GM12874 (cell line): ENCODE results near the gene CHST9.

ENCODE experiments used
- TF ChIP-seq, protein P1 (sequence below): IDR thresholded peaks from 2 replicates; pipeline ENCODE4 v1.5.1; 2011; ENCODE audit warnings: low read depth, mild to moderate bottlenecking, control low read depth, low read length, moderate library complexity; ENCODE audit not compliant: insufficient read depth

Gene CHST9

DNA sequence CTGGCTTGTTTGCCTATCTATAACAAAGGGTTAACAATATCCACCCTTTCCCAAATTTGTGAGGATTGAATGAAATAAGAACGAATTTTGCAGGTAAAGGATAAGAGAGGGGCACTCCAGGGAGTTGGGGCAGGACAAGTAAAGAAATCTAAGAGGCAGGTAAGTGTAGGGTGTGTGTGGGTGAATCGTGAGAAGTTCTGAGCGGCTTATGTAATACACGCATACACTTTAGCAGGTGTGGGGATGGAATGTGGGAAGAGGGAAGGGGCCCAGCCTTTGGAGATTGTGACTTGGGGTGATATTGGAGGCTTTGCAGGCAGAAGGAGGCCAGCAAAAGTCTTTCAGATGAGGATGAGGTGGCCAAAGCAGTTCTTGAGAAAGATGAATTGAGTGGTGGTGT lies 236.4 kb downstream of the CHST9 start:
- TF ChIP-seq, protein P1, sequence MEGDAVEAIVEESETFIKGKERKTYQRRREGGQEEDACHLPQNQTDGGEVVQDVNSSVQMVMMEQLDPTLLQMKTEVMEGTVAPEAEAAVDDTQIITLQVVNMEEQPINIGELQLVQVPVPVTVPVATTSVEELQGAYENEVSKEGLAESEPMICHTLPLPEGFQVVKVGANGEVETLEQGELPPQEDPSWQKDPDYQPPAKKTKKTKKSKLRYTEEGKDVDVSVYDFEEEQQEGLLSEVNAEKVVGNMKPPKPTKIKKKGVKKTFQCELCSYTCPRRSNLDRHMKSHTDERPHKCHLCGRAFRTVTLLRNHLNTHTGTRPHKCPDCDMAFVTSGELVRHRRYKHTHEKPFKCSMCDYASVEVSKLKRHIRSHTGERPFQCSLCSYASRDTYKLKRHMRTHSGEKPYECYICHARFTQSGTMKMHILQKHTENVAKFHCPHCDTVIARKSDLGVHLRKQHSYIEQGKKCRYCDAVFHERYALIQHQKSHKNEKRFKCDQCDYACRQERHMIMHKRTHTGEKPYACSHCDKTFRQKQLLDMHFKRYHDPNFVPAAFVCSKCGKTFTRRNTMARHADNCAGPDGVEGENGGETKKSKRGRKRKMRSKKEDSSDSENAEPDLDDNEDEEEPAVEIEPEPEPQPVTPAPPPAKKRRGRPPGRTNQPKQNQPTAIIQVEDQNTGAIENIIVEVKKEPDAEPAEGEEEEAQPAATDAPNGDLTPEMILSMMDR: no peak

DNA sequence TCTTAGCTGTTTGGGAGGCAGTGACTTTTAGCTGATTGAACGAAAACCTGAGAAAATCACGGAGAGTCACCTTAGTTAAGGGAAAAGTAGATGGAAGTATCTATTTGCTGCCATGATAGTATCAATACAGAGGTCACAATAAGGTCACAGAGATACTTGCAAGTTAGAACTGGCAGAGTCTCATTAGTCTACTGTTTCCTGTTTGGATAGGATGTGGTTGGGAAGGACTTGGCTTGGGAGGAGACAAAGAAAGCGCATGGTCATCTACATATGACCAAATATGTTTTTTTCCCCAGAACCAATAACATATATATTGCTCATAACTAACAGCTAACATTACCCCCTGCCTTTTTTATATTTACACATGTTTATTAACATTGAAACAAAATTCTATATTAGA lies 241.2 kb downstream of the CHST9 start:
- TF ChIP-seq, protein P1: no peak

DNA sequence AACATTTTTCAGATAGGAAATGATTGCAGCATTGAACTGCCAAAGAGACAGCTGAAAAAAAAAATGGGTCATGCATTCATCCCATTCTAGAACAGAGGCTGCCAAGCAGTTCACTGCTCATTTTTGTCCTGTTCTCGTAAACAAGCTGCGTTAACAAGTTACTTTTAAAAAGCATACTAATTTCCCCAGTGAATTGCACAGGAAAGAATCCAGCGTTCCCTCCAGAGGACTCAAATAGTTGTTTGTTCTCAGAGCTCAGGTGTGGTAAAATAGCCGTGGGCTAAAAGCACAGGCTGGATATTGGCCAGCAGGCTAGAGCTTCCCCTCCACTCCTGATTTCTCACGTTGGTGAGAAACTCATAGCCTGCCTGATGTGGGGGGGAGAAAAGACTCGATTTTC lies 243.5 kb downstream of the CHST9 start:
- TF ChIP-seq, protein P1: no peak

DNA sequence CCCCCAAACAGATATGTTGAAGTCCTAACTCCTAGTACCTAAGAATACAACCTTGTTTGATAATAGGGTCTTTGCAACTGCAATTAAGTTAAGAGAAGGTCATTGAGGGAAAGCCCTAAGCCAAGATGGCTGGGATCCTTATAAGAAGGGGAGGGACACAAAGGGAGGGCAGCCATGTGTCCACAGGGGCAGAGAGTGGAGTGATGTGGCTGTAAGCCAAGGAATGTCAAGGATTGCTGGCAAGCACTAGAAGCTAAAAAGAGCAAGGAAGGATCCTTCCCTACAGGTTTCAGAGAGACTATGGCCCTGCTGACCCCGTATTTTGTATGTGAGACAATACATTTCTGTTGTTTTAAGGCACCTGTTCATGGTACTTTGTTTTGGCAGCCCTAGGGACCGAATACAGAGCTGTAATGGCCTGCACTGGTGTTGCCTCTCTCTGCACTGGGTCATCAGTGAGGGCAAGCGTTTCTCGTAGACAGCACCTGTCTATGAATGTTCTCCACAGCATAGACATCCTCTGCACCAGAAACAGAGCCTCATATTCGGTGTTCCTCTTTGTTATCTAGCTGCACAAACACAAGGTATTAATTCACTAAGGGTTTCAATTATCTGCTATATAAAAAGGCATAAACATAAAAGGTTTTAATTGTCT lies 244.2 kb downstream of the CHST9 start:
- TF ChIP-seq, protein P1: no peak

DNA sequence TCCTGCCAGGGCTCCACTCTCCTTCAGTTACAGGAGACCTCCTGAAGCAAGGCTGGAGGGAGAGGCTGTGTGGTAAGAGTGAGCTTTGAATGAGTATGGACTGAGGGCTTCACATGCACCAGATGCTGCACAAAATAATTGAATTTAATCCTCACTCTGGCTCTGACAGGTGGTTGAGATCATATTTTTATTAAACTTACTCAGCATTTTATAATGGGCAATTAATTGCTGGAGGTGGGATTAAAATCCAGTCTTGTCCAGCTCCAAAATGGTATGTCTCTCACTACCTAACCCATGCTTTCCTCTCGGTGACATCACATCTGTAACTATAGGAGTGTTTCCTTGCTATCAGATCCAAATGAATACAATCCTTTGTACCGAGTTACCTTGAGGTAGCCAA lies 253.4 kb downstream of the CHST9 start:
- TF ChIP-seq, protein P1: no peak

DNA sequence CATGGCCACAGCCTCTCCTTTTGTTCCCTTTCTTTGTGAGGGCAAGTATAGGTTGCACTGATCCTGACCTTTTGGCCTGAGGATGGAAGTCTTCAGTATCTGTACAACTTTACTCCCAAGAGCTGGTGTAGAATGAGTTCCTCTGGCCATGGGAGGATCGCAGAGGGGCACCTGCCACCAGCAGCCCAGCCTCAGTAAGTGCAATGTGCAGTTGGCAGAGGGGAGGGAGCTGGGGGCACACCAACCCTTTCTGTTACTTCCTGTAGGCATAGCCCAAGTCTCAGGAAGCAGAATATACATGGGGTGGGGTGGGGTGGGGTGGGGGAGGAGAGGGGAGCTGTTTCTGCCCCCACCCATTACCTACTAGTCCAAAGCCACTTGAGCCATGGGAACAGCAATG lies 254.5 kb downstream of the CHST9 start:
- TF ChIP-seq, protein P1: no peak

DNA sequence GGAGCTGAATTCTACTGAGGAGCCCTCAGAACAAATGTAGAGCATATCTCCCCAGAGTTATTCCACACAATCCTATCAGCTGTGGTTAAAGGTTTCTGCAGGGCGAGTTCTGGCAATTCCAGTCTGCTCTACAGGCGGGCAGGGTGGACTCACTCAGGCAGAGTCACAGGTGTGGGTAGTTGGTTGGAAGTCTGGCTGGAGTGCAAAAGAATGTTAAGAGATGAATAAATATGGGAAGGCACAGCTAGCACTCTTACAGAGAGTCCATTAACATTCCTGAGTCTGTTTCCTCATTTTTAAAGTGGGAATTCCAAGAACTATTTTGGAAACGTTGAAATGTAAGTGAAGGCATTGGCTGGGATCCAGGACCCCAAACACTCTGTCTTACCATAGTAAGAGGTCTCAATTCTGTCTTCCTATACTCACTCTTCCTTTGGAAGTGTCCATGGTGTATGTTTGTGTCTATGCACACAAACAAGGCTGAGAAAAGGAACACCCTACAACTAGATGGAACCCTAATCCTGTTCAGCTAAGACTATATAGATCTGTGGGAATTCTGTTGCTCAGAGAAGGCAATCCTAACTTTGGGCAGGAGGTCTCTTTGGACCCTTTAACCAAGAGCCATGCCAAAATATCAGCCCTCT lies 256.3 kb downstream of the CHST9 start:
- TF ChIP-seq, protein P1: no peak
